Measurements from ENCODE around the gene PGLYRP1.

The PGLYRP1 gene

DNA sequence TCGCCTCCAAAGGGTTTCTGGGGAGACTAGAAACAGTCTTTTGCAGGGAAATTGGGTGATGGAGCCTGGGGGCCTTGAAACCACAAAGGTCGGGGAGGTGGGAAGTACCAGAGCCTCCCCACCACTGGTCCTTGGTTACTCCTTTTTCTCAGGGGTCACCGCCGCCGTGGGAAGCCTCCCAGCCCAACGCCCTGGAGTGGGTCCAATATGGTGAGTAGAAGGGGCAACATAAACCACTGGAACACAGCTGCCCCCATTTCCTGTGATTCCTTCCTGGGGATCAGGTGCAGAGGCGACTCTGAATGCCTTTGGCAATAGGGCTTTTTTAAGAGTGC is 5.8 kb downstream of the PGLYRP1 start:
- Histone ChIP-seq H3K27me3 (ENCODE audit: control insufficient read depth, low read length) (peaks cover 4% of the 10 kb centered on the region; the same call in 1 of the 2 replicates), H3K9me2 (replicated peaks; ENCODE audit: control insufficient read depth, low read length) (no peaks in the 10 kb centered on the region), H3F3A (ENCODE audit: control insufficient read depth, insufficient read depth) (peaks cover 7% of the 10 kb centered on the region; the same call in 1 of the 2 replicates), H3K4me3 (ENCODE audit: low read length) (no peak overlapping the region), H3K4me2 (ENCODE audit: low read length) (no peak overlapping the region), H3K79me2 (ENCODE audit: control insufficient read depth, low read length) (no peaks in the 10 kb centered on the region), H3K27ac (ENCODE audit: low read depth, low read length) (no peak overlapping the region), H3K4me1 (ENCODE audit: control insufficient read depth, low read length) (peaks cover 12% of the 10 kb centered on the region), H4K20me1 (ENCODE audit: control insufficient read depth, insufficient read depth, low read depth, low read length) (peaks cover 3% of the 10 kb centered on the region; the same call in 1 of the 2 replicates), H3K36me3 (ENCODE audit: control insufficient read depth, low read length) (no peaks in the 10 kb centered on the region; the same call in 1 of the 2 replicates), H3K9me3 (ENCODE audit: control insufficient read depth, insufficient read depth, low read length) (no peaks in the 10 kb centered on the region)
- TF ChIP-seq EZH2phosphoT487 (IDR thresholded peaks at IDR 0.05; ENCODE audit: borderline replicate concordance, low read length) = no peak
- TF ChIP-seq, protein P1, sequence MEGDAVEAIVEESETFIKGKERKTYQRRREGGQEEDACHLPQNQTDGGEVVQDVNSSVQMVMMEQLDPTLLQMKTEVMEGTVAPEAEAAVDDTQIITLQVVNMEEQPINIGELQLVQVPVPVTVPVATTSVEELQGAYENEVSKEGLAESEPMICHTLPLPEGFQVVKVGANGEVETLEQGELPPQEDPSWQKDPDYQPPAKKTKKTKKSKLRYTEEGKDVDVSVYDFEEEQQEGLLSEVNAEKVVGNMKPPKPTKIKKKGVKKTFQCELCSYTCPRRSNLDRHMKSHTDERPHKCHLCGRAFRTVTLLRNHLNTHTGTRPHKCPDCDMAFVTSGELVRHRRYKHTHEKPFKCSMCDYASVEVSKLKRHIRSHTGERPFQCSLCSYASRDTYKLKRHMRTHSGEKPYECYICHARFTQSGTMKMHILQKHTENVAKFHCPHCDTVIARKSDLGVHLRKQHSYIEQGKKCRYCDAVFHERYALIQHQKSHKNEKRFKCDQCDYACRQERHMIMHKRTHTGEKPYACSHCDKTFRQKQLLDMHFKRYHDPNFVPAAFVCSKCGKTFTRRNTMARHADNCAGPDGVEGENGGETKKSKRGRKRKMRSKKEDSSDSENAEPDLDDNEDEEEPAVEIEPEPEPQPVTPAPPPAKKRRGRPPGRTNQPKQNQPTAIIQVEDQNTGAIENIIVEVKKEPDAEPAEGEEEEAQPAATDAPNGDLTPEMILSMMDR (IDR thresholded peaks at IDR 0.05; ENCODE audit: low read depth, low read length, poor library complexity, severe bottlenecking) = peak; percentile 48

DNA sequence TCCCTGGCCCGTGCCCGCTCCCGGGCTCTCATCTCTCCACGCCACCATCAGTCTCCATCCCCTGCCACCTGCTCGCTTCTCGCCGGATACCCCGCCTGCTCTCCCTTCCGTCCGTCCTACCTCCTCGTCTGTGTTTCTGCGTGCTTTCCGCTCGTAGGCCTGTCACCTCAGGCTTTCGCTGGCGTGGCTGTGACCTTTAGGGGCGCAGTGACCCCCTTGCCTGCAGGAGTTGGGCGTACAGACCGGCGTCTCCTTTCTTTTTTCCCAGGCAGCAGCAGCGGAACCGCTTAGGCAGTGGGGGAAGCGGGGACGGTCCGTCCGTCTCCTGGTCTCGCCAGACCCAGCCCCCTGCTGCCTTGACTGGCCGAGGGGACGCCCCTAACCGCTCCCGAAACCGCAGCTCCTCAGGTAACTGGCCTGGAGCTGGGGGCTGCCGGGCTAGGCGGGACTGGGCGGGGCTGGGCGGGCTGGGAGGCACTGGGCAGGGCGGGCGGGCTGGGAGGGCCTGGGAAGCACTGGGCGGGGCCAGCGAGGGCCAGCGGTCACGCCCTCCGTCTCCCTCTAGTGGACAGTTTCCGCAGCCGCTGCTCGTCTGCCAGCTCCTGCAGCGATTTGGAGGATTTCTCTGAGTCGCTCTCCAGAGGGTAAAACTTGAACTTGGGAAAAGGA is 6.3 kb downstream of the PGLYRP1 start:
- H3K27ac ChIP-seq (ENCODE audit: low read depth, low read length) = no peak overlapping the region
- peaks cover 12% of the 10 kb centered on the region for H3K4me1 ChIP-seq (ENCODE audit: control insufficient read depth, low read length)
- peaks cover 4% of the 10 kb centered on the region; the same call in 1 of the 2 replicates for H3K27me3 ChIP-seq (ENCODE audit: control insufficient read depth, low read length)
- no peak for TF ChIP-seq EZH2phosphoT487 (IDR thresholded peaks at IDR 0.05; ENCODE audit: borderline replicate concordance, low read length)
- TF ChIP-seq, protein P1 (IDR thresholded peaks at IDR 0.05; ENCODE audit: low read depth, low read length, poor library complexity, severe bottlenecking) = peak; percentile 71
- peak overlapping the region; percentile 66 for H3K4me2 ChIP-seq (ENCODE audit: low read length)
- H3F3A ChIP-seq (ENCODE audit: control insufficient read depth, insufficient read depth) = peaks cover 7% of the 10 kb centered on the region; the same call in 1 of the 2 replicates
- H3K36me3 ChIP-seq (ENCODE audit: control insufficient read depth, low read length) = no peaks in the 10 kb centered on the region; the same call in 1 of the 2 replicates
- H3K79me2 ChIP-seq (ENCODE audit: control insufficient read depth, low read length) = no peaks in the 10 kb centered on the region
- H3K4me3 ChIP-seq (ENCODE audit: low read length) = peak overlapping the region; percentile 60
- no peaks in the 10 kb centered on the region for H3K9me2 ChIP-seq (replicated peaks; ENCODE audit: control insufficient read depth, low read length)
- H4K20me1 ChIP-seq (ENCODE audit: control insufficient read depth, insufficient read depth, low read depth, low read length) = peaks cover 3% of the 10 kb centered on the region; the same call in 1 of the 2 replicates
- no peaks in the 10 kb centered on the region for H3K9me3 ChIP-seq (ENCODE audit: control insufficient read depth, insufficient read depth, low read length)

DNA sequence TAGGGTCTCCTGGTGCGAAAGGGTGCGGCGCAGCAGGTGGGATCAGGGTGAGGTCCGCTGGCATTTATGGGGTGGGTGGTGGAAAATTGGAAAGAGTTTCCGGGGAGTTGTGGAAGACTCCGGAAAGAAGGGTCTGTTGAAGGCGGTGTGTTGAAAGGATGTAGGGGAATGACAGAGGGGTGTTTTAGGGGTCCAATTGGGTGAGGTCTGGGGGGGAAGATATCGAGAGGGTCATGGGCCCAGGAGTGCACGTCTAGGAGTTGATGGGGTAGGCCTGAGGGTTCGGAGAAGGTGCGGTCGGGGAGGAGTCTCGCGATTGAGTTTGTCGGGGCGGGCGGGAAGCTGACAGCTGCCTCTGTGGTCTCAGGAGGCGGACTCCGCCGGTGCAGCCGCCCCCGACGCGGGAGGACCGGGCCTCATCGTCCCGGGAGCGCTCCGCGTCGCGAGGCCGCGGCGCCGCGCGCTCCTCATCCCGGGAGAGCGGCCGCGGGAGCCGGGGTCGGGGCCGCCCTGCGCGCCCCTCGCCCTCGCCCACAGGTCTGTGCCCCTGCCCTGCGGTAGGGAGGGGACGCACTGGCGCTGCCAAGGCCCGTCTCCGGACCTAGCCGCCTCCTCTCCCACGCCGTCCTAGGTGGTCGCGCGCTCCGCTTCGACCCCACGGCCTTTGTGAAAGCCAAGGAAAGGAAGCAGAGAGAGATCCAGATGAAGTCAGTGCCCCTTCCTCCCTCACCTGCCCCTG is 7.0 kb downstream of the PGLYRP1 start:
- Histone ChIP-seq H4K20me1 (ENCODE audit: control insufficient read depth, insufficient read depth, low read depth, low read length) (peaks cover 3% of the 10 kb centered on the region; the same call in 1 of the 2 replicates), H3K9me3 (ENCODE audit: control insufficient read depth, insufficient read depth, low read length) (no peaks in the 10 kb centered on the region), H3K4me3 (ENCODE audit: low read length) (peak overlapping the region; percentile 60), H3F3A (ENCODE audit: control insufficient read depth, insufficient read depth) (peaks cover 7% of the 10 kb centered on the region; the same call in 1 of the 2 replicates), H3K9me2 (replicated peaks; ENCODE audit: control insufficient read depth, low read length) (no peaks in the 10 kb centered on the region), H3K4me1 (ENCODE audit: control insufficient read depth, low read length) (peaks cover 12% of the 10 kb centered on the region), H3K27ac (ENCODE audit: low read depth, low read length) (no peak overlapping the region), H3K27me3 (ENCODE audit: control insufficient read depth, low read length) (peaks cover 4% of the 10 kb centered on the region; the same call in 1 of the 2 replicates), H3K36me3 (ENCODE audit: control insufficient read depth, low read length) (no peaks in the 10 kb centered on the region; the same call in 1 of the 2 replicates), H3K4me2 (ENCODE audit: low read length) (peak overlapping the region; percentile 66), H3K79me2 (ENCODE audit: control insufficient read depth, low read length) (no peaks in the 10 kb centered on the region)
- TF ChIP-seq, protein P1 (IDR thresholded peaks at IDR 0.05; ENCODE audit: low read depth, low read length, poor library complexity, severe bottlenecking) = no peak
- TF ChIP-seq EZH2phosphoT487 (IDR thresholded peaks at IDR 0.05; ENCODE audit: borderline replicate concordance, low read length) = no peak

Measured in DOHH2 (cell line).